ENCODE results near the gene DERL2. TPM values are rescaled to one million over a fixed set of nuclear protein-coding genes. Genes with fewer than 3 reads are reported as not detected.

Gene DERL2
- total and polyA plus RNA-seq, 9 of the 15 experiments (the other 6 are each of a cell fraction or from before 2014, with no cell fraction given), result 11.5 to 105 (median 30.7) TPM

- TF ChIP-seq JUN (IDR thresholded peaks at IDR 0.05; ENCODE audit: borderline replicate concordance, low read depth, low read length) (peak; percentile 93), JUN (CRISPR knock-in tag; IDR thresholded peaks at IDR 0.05; ENCODE audit: borderline replicate concordance) (no peak), COPS2 (conservative IDR thresholded peaks at IDR 0.05) (no peak), ZBTB49 (CRISPR knock-in tag; IDR thresholded peaks at IDR 0.05; ENCODE audit: borderline replicate concordance) (no peak), ATF3 (IDR thresholded peaks at IDR 0.05) (peak; percentile 96), ATF3 (CRISPR knock-in tag; conservative IDR thresholded peaks at IDR 0.05) (0 out of 2 replicates have a peak, but pooled peaks have one; percentile 19), MCM5 (IDR thresholded peaks at IDR 0.05; ENCODE audit: low read depth) (no peak), MIER1 (IDR thresholded peaks at IDR 0.05; ENCODE audit: low read depth) (no peak), CXXC5 (CRISPR knock-in tag; IDR thresholded peaks at IDR 0.05) (no peak), PBX2 (CRISPR knock-in tag; IDR thresholded peaks at IDR 0.05; ENCODE audit: low read depth) (peak; percentile 54), PBX2 (tag; conservative IDR thresholded peaks at IDR 0.05; ENCODE audit: low read depth) (peak; percentile 99), TBL1XR1 (IDR thresholded peaks at IDR 0.05; ENCODE audit: low read length in 2 of 2) (no peak), SLC30A9 (CRISPR knock-in tag; IDR thresholded peaks at IDR 0.05) (no peak), LARP7 (IDR thresholded peaks at IDR 0.05) (no peak)
These were observed 41.0 kb upstream of the DERL2 start (continued) for GRCh38 chr17:5526821-5527598.
